AG04450 (cell line): ENCODE data around the gene TXNDC15. TPM values are rescaled to one million over a fixed set of nuclear protein-coding genes. Genes with fewer than 3 reads are reported as not detected.
"Not testable (repeated sequence)": the region's sequence is repeated elsewhere in the genome, so short reads cannot be mapped to it uniquely, and the experiment has no call there.

ENCODE experiments used
- CTCF ChIA-PET: fragments of 300-600, 350-600 bp; formaldehyde crosslinking; extraction: SDS; loops from one replicate; lab custom pipeline; 2022; ENCODE audit warnings: antibody characterized with exemption, inconsistent platforms; lab: Charles Lee
- POLR2A ChIA-PET: fragments of 350-600 bp; formaldehyde crosslinking; extraction: SDS; loops from one replicate; lab custom pipeline; 2021; ENCODE audit warnings: antibody characterized with exemption, inconsistent platforms; lab: Yijun Ruan, JAX
- DNase-seq: peaks from one replicate; pipeline ENCODE4 v3.0.0-alpha.2; 2011; ENCODE audit warnings: low read depth, low spot score
- H3K27ac ChIP-seq: one replicate; pipeline ENCODE4 v1.5.1; 2012; ENCODE audit warnings: low read depth, low read length, control low read depth
- H3K27me3 ChIP-seq: one replicate; pipeline ENCODE4 v1.6.0; 2012; ENCODE audit warnings: low read length; ENCODE audit not compliant: control insufficient read depth, insufficient read depth
- H3K4me3 ChIP-seq: 2 replicates; pipeline ENCODE4 v1.5.1; 2011; ENCODE audit warnings: mild to moderate bottlenecking, low read depth, low read length, control low read depth
- H3K9me3 ChIP-seq: 2 replicates; pipeline ENCODE4 v1.5.1; 2012; ENCODE audit warnings: low read length; ENCODE audit not compliant: control insufficient read depth, insufficient read depth
- CTCF ChIP-seq: IDR thresholded peaks from 2 replicates; pipeline ENCODE4 v1.5.1; 2011; ENCODE audit warnings: low read depth, low read length, control low read depth, inconsistent platforms
- polyA plus RNA-seq: library from polyadenylated mRNA; depleted of rRNA; stranded (reverse); fragments of >200 nt; gene quantifications from 2 replicates; pipeline ENCODE4 v1.2.3, GENCODE V29; 2011

The TXNDC15 gene
- polyA plus RNA-seq, 1 experiment: 109 TPM

GRCh38 chr5:134878403-134878802, 4.2 kb downstream of the TXNDC15 start:
- H3K27ac ChIP-seq: no peak overlapping the region
- CTCF ChIA-PET: no interaction called here

DNA sequence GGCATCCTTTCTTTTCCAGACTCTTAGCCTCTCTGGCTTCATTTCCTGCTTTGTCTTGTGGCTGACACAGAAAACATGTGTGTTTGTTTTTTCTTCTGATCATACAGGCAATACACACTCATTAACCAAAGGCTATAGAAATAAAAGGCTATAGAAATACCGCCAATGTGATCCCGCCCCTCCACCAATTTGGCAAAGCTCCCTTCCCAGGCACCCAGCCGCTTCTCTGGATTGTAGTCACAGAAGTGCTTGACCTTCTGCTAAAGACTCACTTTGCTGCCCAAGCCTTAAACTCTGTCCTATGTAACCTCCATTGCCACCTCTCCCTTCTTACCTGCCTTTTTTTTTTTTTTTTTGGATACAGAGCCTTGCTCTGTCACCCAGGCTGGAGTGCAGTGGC, 5.3 kb downstream of the TXNDC15 start:
- CTCF ChIA-PET: no interaction called here
- Histone ChIP-seq H3K4me3 (no peak overlapping the region), H3K9me3 (no peaks in the 10 kb centered on the region; the same call in 1 of the 2 replicates), H3K27ac (no peak overlapping the region), H3K27me3 (no peaks in the 10 kb centered on the region)
- no peak for DNase-seq
- POLR2A ChIA-PET: no interaction called here
- TF ChIP-seq CTCF: no peak

More at GRCh38 chr5:134878403-134878802, 4.2 kb downstream of the TXNDC15 start:
- TF ChIP-seq CTCF: no peak
- POLR2A ChIA-PET: no interaction called here
- Histone ChIP-seq H3K4me3 (no peak overlapping the region), H3K27me3 (no peaks in the 10 kb centered on the region), H3K9me3 (no peaks in the 10 kb centered on the region; the same call in 1 of the 2 replicates)
- no peak for DNase-seq

DNA sequence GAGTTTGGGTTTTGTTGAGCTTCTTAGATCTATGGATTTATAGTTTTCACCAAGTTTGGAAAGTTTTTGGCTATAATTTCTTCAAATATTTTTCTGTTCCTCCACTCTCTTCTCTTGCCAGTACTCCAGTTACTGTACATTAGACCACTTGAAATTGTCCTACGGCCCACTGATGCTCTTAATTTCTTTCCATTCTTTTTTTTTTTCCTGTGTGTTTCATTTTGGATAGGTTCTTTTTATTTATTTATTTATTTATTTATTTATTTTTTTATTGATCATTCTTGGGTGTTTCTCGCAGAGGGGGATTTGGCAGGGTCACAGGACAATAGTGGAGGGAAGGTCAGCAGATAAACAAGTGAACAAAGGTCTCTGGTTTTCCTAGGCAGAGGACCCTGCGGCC, 6.8 kb downstream of the TXNDC15 start:
- H3K4me3 ChIP-seq, H3K27me3 ChIP-seq, CTCF ChIA-PET, DNase-seq, H3K9me3 ChIP-seq, H3K27ac ChIP-seq: not testable (repeated sequence)
- POLR2A ChIA-PET: interaction anchor here (0.7 kb wide), 1 partner anchor 262 kb away, joined by 3 read pairs; no protein-coding TSS in a partner anchor

GRCh38 chr5:134881711-134882110, 7.5 kb downstream of the TXNDC15 start:
- CTCF ChIA-PET, H3K4me3 ChIP-seq, DNase-seq, H3K9me3 ChIP-seq, H3K27ac ChIP-seq, H3K27me3 ChIP-seq: not testable (repeated sequence)
- POLR2A ChIA-PET: interaction anchor here (0.7 kb wide), 1 partner anchor 262 kb away, joined by 3 read pairs; no protein-coding TSS in a partner anchor

- no peak for DNase-seq
- CTCF ChIA-PET: no interaction called here
- POLR2A ChIA-PET: no interaction called here
Observed at GRCh38 chr5:134887593-134888159, 13.5 kb downstream of the TXNDC15 start.

More at GRCh38 chr5:134887593-134888159, 13.5 kb downstream of the TXNDC15 start:
- H3K4me3 ChIP-seq: no peak overlapping the region
- H3K27me3 ChIP-seq: no peaks in the 10 kb centered on the region
- H3K9me3 ChIP-seq: peaks cover 5% of the 10 kb centered on the region
- TF ChIP-seq CTCF: no peak
- no peak overlapping the region for H3K27ac ChIP-seq
